Astrocyte (in vitro differentiated cells and primary cell): ENCODE data around the gene AQP12A. TPM values are rescaled to one million over a fixed set of nuclear protein-coding genes. Genes with fewer than 3 reads are reported as not detected.
"Not testable (repeated sequence)": the region's sequence is repeated elsewhere in the genome, so short reads cannot be mapped to it uniquely, and the experiment has no call there.

Source experiments
- DNase-seq: peaks from one replicate; pipeline ENCODE4 v3.0.0-alpha.2; 2010; ENCODE audit warnings: low read depth
- FAIRE-seq: peaks from 2 replicates; lab custom pipeline; 2011; peaks lifted over from hg19 to GRCh38; lab: Jason Lieb, UNC
- H2AFZ ChIP-seq: 2 replicates; pipeline ENCODE4 v1.6.0; 2012; ENCODE audit warnings: low read depth, low read length, inconsistent platforms
- H3K27ac ChIP-seq: 2 replicates; pipeline ENCODE4 v1.5.1; 2011; ENCODE audit warnings: low read depth, low read length, inconsistent platforms
- H3K27me3 ChIP-seq: 2 replicates; pipeline ENCODE4 v1.6.0; 2011; ENCODE audit warnings: low read length, inconsistent platforms; ENCODE audit not compliant: insufficient read depth
- H3K36me3 ChIP-seq: 2 replicates; pipeline ENCODE4 v1.5.1; 2011; ENCODE audit warnings: low read length, inconsistent platforms; ENCODE audit not compliant: insufficient read depth
- H3K4me1 ChIP-seq: 2 replicates; pipeline ENCODE4 v1.5.1; 2011; ENCODE audit warnings: low read length, inconsistent platforms; ENCODE audit not compliant: insufficient read depth
- H3K4me2 ChIP-seq: 2 replicates; pipeline ENCODE4 v1.6.0; 2012; ENCODE audit warnings: low read length, inconsistent platforms
- H3K4me3 ChIP-seq: 2 replicates; pipeline ENCODE4 v1.5.1; 2011; ENCODE audit warnings: low read depth, mild to moderate bottlenecking, low read length, inconsistent platforms; ENCODE audit not compliant: insufficient read depth
- H3K79me2 ChIP-seq: 2 replicates; pipeline ENCODE4 v1.6.0; 2012; ENCODE audit warnings: mild to moderate bottlenecking, low read length, inconsistent platforms; ENCODE audit not compliant: insufficient read depth
- H3K9ac ChIP-seq: 2 replicates; pipeline ENCODE4 v1.6.0; 2012; ENCODE audit warnings: mild to moderate bottlenecking, low read length, inconsistent platforms
- H3K9me3 ChIP-seq: 2 replicates; pipeline ENCODE4 v1.5.1; 2012; ENCODE audit warnings: low read depth, mild to moderate bottlenecking, low read length, inconsistent platforms; ENCODE audit not compliant: insufficient read depth
- H4K20me1 ChIP-seq: 2 replicates; pipeline ENCODE4 v1.6.0; 2012; ENCODE audit warnings: low read length, inconsistent platforms; ENCODE audit not compliant: insufficient read depth
- H3K27ac Mint-ChIP-seq: one replicate; pipeline ENCODE4 v1.8.0; 2021; ENCODE audit warnings: mild to moderate bottlenecking, mixed read lengths; ENCODE audit not compliant: unreplicated experiment
- H3K27me3 Mint-ChIP-seq: one replicate; pipeline ENCODE4 v1.8.0; 2021; ENCODE audit warnings: low read depth, mixed read lengths; ENCODE audit not compliant: unreplicated experiment
- H3K36me3 Mint-ChIP-seq: one replicate; pipeline ENCODE4 v1.8.0; 2021; ENCODE audit warnings: low read depth, mixed read lengths; ENCODE audit not compliant: unreplicated experiment
- H3K4me1 Mint-ChIP-seq: one replicate; pipeline ENCODE4 v1.8.0; 2021; ENCODE audit warnings: low read depth, mixed read lengths; ENCODE audit not compliant: unreplicated experiment
- H3K4me3 Mint-ChIP-seq: one replicate; pipeline ENCODE4 v1.8.0; 2021; ENCODE audit warnings: mild to moderate bottlenecking, moderate library complexity, mixed read lengths; ENCODE audit not compliant: unreplicated experiment
- H3K9me3 Mint-ChIP-seq: one replicate; pipeline ENCODE4 v1.8.0; 2021; ENCODE audit warnings: mild to moderate bottlenecking, mixed read lengths; ENCODE audit not compliant: unreplicated experiment
- EZH2 ChIP-seq: IDR thresholded peaks from 2 replicates; pipeline ENCODE4 v1.6.1; 2012; ENCODE audit warnings: mild to moderate bottlenecking, low read length, inconsistent platforms; ENCODE audit not compliant: insufficient read depth
- total RNA-seq: library from RNA; stranded (reverse); gene quantifications from 2 replicates; pipeline ENCODE4 v1.2.1, GENCODE V29; 2021
- TF ChIP-seq, protein P1 (sequence below): IDR thresholded peaks from 2 replicates; pipeline ENCODE4 v1.5.1; 2011; ENCODE audit warnings: low read depth, mild to moderate bottlenecking, inconsistent platforms, low read length, moderate library complexity; ENCODE audit not compliant: insufficient read depth

AQP12A gene
- total RNA-seq, 1 donor from 2014 or later: not detected

DNA sequence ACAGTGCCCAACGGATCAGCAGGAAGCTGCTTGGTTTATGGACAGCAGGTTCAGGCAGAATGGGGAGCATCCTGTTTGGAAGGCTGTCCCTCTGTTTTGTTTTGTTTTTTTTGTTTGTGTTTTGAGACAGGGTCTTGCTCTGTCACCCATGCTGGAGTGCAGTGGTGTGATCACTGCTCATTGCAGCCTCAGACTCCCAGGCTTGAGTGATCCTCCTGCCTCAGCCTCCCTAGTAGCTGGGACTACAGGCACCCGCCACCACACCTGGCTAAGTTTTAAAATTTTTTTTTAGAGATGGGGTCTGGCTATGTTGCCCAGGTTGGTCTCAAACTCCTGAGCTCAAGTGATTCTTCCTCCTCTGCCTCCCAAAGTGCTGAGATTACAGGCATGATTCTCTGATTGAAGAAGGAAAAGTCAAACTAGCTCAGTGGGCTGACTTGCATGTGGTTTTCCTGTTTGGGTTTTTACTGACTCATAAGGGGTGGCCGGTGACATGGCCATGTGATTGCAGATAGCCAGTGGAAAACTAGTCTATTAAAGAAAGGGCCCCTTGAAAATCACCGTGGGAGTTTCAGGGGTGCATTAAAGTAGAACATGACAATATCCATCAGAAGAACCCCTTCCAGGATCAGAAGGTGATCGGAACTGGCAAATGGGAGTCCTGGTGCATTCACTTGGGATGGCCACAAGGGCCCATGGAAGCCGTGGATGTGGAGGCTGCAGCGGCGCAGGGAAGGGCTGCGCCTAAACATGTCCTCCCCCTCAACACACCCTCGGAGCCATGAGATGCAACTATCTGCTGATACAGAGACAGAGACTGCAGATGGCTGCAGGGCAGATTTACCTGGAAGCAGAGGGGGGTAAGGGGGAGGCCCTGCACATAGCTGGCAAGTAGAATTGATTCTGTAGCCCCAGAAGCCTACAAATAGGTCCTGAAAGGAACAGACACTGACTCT lies 35.5 kb upstream of the AQP12A start:
- DNase-seq: peak; percentile 10
- Histone ChIP-seq H4K20me1 (no peaks in the 10 kb centered on the region), H3K79me2 (no peaks in the 10 kb centered on the region), H3K27ac (no peak overlapping the region), H3K4me1 (no peaks in the 10 kb centered on the region), H3K4me2 (peak overlapping the region; percentile 16), H3K9me3 (no peaks in the 10 kb centered on the region), H2AFZ (no peak overlapping the region), H3K9ac (no peak overlapping the region), H3K27me3 (peaks cover 19% of the 10 kb centered on the region), H3K4me3 (no peak overlapping the region), H3K36me3 (no peaks in the 10 kb centered on the region)
- peaks cover 71% of the 10 kb centered on the region for H3K27me3 Mint-ChIP-seq
- H3K9me3 Mint-ChIP-seq: peaks cover 10% of the 10 kb centered on the region
- H3K4me3 Mint-ChIP-seq: no peak overlapping the region
- no peak overlapping the region for H3K27ac Mint-ChIP-seq
- no peaks in the 10 kb centered on the region for H3K4me1 Mint-ChIP-seq
- TF ChIP-seq, protein P1, sequence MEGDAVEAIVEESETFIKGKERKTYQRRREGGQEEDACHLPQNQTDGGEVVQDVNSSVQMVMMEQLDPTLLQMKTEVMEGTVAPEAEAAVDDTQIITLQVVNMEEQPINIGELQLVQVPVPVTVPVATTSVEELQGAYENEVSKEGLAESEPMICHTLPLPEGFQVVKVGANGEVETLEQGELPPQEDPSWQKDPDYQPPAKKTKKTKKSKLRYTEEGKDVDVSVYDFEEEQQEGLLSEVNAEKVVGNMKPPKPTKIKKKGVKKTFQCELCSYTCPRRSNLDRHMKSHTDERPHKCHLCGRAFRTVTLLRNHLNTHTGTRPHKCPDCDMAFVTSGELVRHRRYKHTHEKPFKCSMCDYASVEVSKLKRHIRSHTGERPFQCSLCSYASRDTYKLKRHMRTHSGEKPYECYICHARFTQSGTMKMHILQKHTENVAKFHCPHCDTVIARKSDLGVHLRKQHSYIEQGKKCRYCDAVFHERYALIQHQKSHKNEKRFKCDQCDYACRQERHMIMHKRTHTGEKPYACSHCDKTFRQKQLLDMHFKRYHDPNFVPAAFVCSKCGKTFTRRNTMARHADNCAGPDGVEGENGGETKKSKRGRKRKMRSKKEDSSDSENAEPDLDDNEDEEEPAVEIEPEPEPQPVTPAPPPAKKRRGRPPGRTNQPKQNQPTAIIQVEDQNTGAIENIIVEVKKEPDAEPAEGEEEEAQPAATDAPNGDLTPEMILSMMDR: no peak
- no peak for TF ChIP-seq EZH2
- no peaks in the 10 kb centered on the region for H3K36me3 Mint-ChIP-seq
- no peak for FAIRE-seq

DNA sequence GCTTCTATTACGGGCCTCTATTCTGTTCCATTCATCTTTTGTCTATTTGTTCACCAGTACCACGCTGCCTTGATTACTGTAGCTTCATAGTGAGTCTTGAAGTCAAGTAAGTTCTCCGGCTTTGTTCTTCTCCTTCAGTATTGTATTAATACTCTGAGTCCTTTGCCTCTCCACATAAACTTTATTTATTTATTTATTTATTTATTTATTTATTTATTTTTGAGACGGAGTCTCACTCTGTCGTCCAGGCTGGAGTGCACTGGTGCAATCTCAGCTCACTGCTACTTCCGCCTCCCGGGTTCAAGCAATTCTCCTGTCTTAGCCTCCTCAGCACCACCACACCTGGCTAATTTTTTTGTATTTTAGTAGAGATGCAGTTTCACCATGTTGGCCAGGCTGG lies 31.8 kb upstream of the AQP12A start:
- DNase-seq, FAIRE-seq, H3K4me2 ChIP-seq, H3K4me3 Mint-ChIP-seq, H3K4me1 Mint-ChIP-seq, H3K79me2 ChIP-seq, H3K36me3 ChIP-seq, H3K36me3 Mint-ChIP-seq, H3K27ac ChIP-seq, H3K9me3 ChIP-seq, H3K4me3 ChIP-seq, H3K9me3 Mint-ChIP-seq, H3K4me1 ChIP-seq, H3K9ac ChIP-seq, H4K20me1 ChIP-seq, H2AFZ ChIP-seq: not testable (repeated sequence)
- peak overlapping the region; percentile 62 for H3K27ac Mint-ChIP-seq
- peaks cover 57% of the 10 kb centered on the region for H3K27me3 Mint-ChIP-seq
- H3K27me3 ChIP-seq: peaks cover 13% of the 10 kb centered on the region

DNA sequence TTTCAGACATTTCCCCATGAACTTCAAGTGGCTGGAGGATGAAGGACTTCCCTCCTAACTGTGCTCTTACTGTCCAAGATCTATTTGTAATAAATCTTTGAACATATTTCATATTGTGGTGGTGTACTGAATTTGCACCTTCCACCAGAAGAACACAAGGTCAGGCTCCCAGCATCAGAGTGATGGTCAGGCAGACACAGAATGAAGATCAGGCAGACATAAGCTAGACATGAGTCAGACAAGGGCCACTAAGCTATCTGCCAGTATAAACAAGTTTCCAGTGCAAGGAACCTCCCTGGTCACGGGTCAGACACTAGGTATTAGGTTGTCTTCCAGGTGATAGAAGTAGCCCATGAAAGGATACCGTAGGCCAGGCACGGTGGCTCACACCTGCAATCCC lies 29.0 kb upstream of the AQP12A start:
- no peak overlapping the region for H3K9ac ChIP-seq
- H3K4me1 Mint-ChIP-seq: peaks cover 5% of the 10 kb centered on the region
- peaks cover 2% of the 10 kb centered on the region for H3K9me3 ChIP-seq
- peaks cover 6% of the 10 kb centered on the region for H3K9me3 Mint-ChIP-seq
- TF ChIP-seq, protein P1: no peak
- TF ChIP-seq EZH2: no peak
- peak overlapping the region; percentile 42 for H3K27ac Mint-ChIP-seq
- H3K27ac ChIP-seq: no peak overlapping the region
- no peaks in the 10 kb centered on the region for H4K20me1 ChIP-seq
- H3K4me2 ChIP-seq: no peak overlapping the region
- no peaks in the 10 kb centered on the region for H3K36me3 Mint-ChIP-seq
- H3K4me3 Mint-ChIP-seq: no peak overlapping the region
- DNase-seq (no peak), FAIRE-seq (no peak)
- H3K4me3 ChIP-seq: no peak overlapping the region
- H3K79me2 ChIP-seq: no peaks in the 10 kb centered on the region
- no peaks in the 10 kb centered on the region for H3K4me1 ChIP-seq
- H3K36me3 ChIP-seq: no peaks in the 10 kb centered on the region
- no peak overlapping the region for H2AFZ ChIP-seq
- H3K27me3 ChIP-seq: peaks cover 16% of the 10 kb centered on the region
- H3K27me3 Mint-ChIP-seq: peaks cover 48% of the 10 kb centered on the region
